Measurements from ENCODE around the gene CEP170B. TPM values are rescaled to one million over a fixed set of nuclear protein-coding genes. Genes with fewer than 3 reads are reported as not detected.

Gene CEP170B
- total and polyA plus RNA-seq, 2 donors (not counting 3 experiments of a cell fraction or from before 2014, with no cell fraction given): 13.9 to 38.6 TPM

GRCh38 chr14:104866451-104867370 is 1.6 kb downstream of the CEP170B start:
- peak overlapping the region; percentile 28 for H3K4me2 ChIP-seq (ENCODE audit: insufficient read depth, low read length)
- no peak for TF ChIP-seq POLR2A (IDR thresholded peaks at IDR 0.05; ENCODE audit: low read depth, low read length)
- TF ChIP-seq JUN (IDR thresholded peaks at IDR 0.05; ENCODE audit: borderline replicate concordance, insufficient read depth, insufficient read length, low read depth): no peak
- no peak for TF ChIP-seq FOS (IDR thresholded peaks at IDR 0.05; ENCODE audit: borderline replicate concordance, insufficient read depth, low read length)
- no peak for TF ChIP-seq GATA2 (IDR thresholded peaks at IDR 0.05; ENCODE audit: insufficient read depth, insufficient read length, low read depth, low read length)
- no peak for TF ChIP-seq MYC (IDR thresholded peaks at IDR 0.05; ENCODE audit: low read depth, low read length)
- no peak for TF ChIP-seq CTCF (IDR thresholded peaks at IDR 0.05; ENCODE audit: extremely low read depth in 1 of 2, insufficient read depth in 1 of 2, low read depth in 1 of 2, low read length in 2 of 2)
- TF ChIP-seq, protein P1, sequence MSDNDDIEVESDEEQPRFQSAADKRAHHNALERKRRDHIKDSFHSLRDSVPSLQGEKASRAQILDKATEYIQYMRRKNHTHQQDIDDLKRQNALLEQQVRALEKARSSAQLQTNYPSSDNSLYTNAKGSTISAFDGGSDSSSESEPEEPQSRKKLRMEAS (IDR thresholded peaks at IDR 0.05; ENCODE audit: insufficient read depth, insufficient read length): no peak
- TF ChIP-seq POLR2AphosphoS5 (IDR thresholded peaks at IDR 0.05; ENCODE audit: insufficient read depth, low read depth, low read length): no peak
- TF ChIP-seq EZH2 (IDR thresholded peaks at IDR 0.05; ENCODE audit: borderline replicate concordance, low read depth, low read length, severe bottlenecking): no peak
- peak overlapping the region; percentile 25 for H3K9ac ChIP-seq (replicated peaks; ENCODE audit: extremely low read depth, insufficient read depth, low read length)
- peaks cover 13 to 16% of the 10 kb centered on the region in 2 experiments for H3K27me3 ChIP-seq (ENCODE audit: control insufficient read depth in 2 of 2, insufficient read depth in 2 of 2, low read length in 2 of 2)
- H3K4me3 ChIP-seq (replicated peaks in 1 of 3; ENCODE audit: insufficient read depth in 1 of 3, low read depth in 1 of 3, low read length in 3 of 3): peak overlapping the region; percentile 28 to 63 (median 44)
- H3K79me2 ChIP-seq (ENCODE audit: control insufficient read depth, insufficient read depth, low read length): peaks cover 22% of the 10 kb centered on the region
- FAIRE-seq (no peak), DNase-seq (ENCODE audit: low read depth, low spot score) (no peak)
- no peak overlapping the region for H3K27ac ChIP-seq (ENCODE audit: insufficient read depth, low read depth, low read length)
- TSS peak; percentile 13 for BruUV-seq (replicated peaks)
- ChIA-PET POLR2A (no interaction called here), CTCF (interaction anchor here (0.7 to 1.4 kb wide), 3 partner anchors 40 to 98 kb away, joined by 3 read pairs; no protein-coding TSS in a partner anchor)
- peaks cover 5% of the 10 kb centered on the region for H3K4me1 ChIP-seq (ENCODE audit: control insufficient read depth, extremely low read depth, insufficient read depth, low read length)
- no peak overlapping the region for H2AFZ ChIP-seq (ENCODE audit: low read depth, low read length)
- no peaks in the 10 kb centered on the region for H3K36me3 ChIP-seq (ENCODE audit: control insufficient read depth in 2 of 2, extremely low read depth in 1 of 2, insufficient read depth in 2 of 2, low read length in 2 of 2)
- H3K9me1 ChIP-seq (replicated peaks; ENCODE audit: control insufficient read depth, extremely low read depth, insufficient read depth, low read length): no peaks in the 10 kb centered on the region
- no peaks in the 10 kb centered on the region for H3K9me3 ChIP-seq (replicated peaks; ENCODE audit: control insufficient read depth, insufficient read depth, low read length)
- intact Hi-C loops (cut with micrococcal nuclease): no loop called here
- dilution Hi-C loops (cut with MboI; ENCODE audit: extremely low pct_ligation_motif_present, low sequenced_read_pairs): no loop called here
- H4K20me1 ChIP-seq (replicated peaks; ENCODE audit: control insufficient read depth, extremely low read depth, insufficient read depth, low read length): no peaks in the 10 kb centered on the region
